ENCODE measurements around the gene OR5B12.
"Not testable (repeated sequence)": the region's sequence is repeated elsewhere in the genome, so short reads cannot be mapped to it uniquely, and the experiment has no call there.

The OR5B12 gene

DNA sequence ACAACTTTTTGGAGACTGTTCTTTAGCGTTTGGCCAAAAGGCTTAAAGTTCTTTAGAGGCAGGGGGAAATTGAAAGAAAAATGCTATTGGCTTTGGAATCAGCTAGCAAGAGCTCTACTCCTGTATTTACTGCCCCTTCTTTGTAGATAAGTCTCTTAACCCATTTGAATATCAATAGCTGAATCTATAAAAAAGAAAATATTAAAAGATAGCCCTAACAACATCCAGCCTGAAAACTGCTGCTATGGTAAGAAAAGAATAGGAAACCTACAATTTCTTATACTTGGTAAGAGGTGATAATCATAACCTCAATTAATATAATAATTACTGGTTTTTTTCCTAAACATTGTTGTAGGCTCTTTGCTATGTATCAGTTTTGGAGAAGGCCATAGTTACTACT lies at the start of gene OR5B12:
Gene OR5B12, minus strand, starts transcription at position 101 of the 400 bp plus-strand sequence. CDS start 2,085 bp downstream, outside the sequence.
- no peak for DNase-seq

GRCh38 chr11:58490827-58491226 lies 48.8 kb upstream of the OR5B12 start:
- no peak for DNase-seq

- no peak for DNase-seq
Measured at GRCh38 chr11:58487170-58487569, 45.1 kb upstream of the OR5B12 start.

DNA sequence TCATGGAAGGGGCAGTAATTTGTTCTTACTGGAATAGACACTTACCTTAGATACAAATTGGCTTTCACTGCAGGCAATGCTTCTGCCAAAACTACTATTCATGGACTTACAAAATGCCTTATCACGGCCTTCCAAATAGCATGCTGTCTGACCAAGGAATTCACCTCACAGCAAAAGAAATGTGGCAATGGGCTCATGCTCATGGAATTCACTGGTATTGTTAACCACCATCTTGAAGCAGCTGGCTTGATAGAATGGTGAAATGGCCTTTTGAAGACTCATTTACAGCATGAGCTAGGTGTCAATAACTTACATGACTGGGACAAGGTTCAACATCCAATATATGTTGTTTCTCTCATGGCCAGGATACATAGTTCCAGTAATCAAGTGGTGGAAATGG lies 43.9 kb upstream of the OR5B12 start:
- no peak for DNase-seq

DNA sequence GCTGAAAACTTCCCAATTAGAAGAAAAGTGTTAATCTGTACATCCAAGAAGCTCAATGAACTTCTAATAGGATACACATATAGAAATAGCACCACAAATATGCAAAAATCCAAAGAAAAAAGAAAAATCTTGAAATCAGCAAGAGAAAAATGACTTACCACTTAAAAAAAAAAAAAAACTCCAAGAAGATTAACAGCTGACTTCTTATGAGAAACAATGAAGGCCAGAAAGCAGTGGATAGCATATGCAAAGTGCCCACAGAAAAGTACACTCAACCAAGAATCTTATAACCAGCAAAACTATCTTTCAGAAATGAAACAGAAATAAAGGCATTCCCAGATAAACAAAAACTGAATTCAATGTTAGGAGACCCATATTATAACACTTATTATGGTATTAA lies 29.9 kb upstream of the OR5B12 start:
- DNase-seq: no peak

GRCh38 chr11:58466293-58466692 lies 24.3 kb upstream of the OR5B12 start:
- no peak for DNase-seq

DNA sequence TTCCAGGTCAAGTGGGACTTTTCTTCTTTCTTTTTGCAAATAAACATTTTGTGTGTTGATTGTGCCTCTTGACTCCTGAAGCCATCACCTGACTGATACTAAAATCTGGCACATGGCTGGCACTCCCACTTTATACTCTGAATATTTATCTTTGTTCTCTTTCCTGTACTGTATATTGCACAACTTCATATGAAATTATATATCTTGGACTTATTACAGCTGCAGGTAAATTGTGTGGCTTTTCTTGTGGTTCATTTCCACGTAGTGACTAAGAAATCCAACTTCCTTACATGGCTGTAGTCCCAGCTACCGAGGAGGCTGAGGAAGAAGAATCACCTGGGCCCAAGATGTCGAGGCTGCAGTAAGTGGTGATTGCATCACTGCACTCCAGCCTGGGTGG lies 23.7 kb upstream of the OR5B12 start:
- DNase-seq: no peak

DNA sequence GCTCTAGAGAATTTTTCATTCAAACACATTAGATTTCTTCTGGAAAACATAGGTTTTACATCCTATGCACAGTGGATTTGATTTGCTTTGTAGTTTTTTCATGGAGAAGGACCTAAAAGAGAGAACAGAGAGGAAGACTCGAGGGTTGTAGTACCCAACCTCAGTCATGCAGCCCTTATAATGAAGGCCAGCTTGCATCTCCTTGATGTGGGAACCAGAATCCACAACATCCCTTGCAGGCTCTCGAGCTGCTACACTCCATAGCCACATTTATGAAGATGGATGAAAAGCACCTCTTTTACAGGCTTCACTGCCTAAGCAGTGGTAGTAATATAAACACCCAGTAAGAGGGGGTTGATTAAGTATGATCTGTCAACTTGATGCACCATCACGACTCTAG lies 9.5 kb upstream of the OR5B12 start:
- DNase-seq: no peak

- no peak for DNase-seq
Measured at GRCh38 chr11:58446294-58446693, 4.3 kb upstream of the OR5B12 start.

GRCh38 chr11:58444300-58444699 lies 2.3 kb upstream of the OR5B12 start:
- no peak for DNase-seq

DNA sequence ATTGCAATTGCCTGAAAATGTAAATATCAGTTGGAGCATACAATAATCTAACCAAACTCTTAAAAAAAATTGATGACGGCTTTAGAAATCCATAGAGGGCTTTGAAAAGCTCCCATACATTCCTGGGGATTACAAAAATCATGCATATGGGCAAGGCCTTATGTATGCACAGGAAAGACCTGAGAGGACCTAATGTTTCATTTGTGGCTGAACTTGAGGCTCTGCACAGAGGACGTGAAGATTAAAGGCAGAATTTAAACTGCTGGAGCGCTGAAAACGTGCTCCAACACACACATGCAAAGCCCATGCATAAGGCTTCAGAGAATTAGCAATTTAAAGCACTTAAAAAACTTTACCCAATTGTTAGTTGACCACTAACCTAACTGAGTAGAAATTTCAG lies 3.5 kb downstream of the OR5B12 start:
- no peak for DNase-seq

DNA sequence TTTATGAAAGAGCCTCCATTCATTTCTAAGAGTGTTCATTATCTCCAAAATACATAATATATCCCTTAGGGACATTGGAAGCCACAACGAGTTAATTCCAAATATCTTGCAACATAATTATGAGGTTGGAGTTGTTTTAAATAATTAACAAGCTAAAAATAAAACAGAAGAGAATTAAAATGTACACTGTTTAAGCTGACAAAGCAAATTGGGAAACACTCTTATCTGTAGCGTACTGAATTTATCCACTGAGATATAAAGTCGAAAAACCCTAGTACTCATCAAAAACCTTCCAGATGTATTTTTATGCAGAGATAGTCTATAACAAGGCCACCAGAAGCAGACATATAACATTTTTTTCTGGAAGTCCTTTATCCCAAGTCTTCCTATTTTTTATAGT lies 7.8 kb downstream of the OR5B12 start:
- no peak for DNase-seq

- no peak for DNase-seq
Measured at GRCh38 chr11:58433638-58434203, 8.3 kb downstream of the OR5B12 start.

DNA sequence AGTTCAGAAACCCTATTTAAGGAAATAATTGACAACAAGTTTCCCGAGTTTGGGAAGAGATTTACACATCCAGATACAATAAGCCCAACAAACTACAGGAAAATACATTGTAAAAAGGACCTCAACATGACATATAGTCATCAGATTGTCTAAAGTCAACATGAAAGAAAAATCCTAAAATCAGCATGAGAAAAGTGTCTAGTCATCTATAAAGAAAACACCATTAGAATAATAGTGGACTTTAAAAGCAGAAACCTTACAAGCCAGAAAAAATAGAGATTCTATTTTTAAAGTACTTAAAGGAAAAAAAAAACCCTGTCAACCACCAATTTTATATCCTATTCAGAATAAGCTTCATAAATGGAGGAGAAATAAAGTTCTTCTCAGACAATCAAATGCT lies 12.8 kb downstream of the OR5B12 start:
- DNase-seq: no peak

GRCh38 chr11:58428021-58428420 lies 14.0 kb downstream of the OR5B12 start, which contains the start of gene OR5B2:
Gene OR5B2, minus strand, starts transcription at chr11:58428121. Its CDS starts 4,860 bp downstream, at chr11:58423261.
- DNase-seq: no peak

GRCh38 chr11:58406774-58407173 lies 35.3 kb downstream of the OR5B12 start, which contains the start of gene OR5B3:
Gene OR5B3, minus strand, starts transcription at chr11:58406874. Its CDS starts 3,465 bp downstream, at chr11:58403409.
- no peak for DNase-seq

- not testable (repeated sequence) for DNase-seq
Measured at GRCh38 chr11:58399622-58400021, 42.4 kb downstream of the OR5B12 start.

- no peak for DNase-seq
Measured at GRCh38 chr11:58395581-58395980, 46.5 kb downstream of the OR5B12 start.

DNA sequence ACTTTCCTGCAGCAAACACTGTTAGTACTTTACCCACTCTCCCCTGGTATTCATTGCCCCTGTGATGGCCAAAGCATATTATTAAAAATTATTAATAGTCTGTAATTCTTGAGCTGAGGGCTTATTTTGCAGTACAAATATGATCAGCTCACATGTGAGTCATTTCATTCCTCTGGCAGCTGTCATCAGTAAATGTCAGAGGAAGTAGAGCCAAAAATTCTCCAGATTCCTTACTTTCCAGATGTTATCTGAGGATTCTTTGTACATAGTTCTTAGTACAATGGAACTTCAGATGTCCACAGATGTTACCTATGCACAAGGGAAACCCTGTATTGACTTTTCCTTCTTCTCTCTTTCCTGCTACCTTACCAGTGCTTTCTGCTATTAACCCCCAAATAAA lies 47.8 kb downstream of the OR5B12 start:
- no peak for DNase-seq

DNA sequence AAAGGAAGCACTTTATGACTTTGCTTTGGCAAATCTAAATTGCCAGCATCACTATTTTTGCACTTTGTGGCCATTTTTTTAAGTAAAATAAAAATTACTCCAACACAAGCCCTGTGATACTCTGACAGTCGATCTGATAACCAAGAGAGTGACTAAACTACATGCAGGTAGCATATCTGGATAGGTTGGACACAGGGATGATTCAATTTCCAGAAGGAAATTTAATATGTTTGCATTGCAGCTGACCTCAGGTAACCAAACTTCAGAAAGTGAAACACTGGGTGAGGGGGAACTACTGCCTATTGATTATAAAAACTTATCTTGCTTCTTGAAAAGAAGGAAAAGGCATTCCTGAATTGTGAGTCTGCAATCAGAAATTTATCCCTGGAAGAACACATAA lies 49.3 kb downstream of the OR5B12 start:
- no peak for DNase-seq

DNA sequence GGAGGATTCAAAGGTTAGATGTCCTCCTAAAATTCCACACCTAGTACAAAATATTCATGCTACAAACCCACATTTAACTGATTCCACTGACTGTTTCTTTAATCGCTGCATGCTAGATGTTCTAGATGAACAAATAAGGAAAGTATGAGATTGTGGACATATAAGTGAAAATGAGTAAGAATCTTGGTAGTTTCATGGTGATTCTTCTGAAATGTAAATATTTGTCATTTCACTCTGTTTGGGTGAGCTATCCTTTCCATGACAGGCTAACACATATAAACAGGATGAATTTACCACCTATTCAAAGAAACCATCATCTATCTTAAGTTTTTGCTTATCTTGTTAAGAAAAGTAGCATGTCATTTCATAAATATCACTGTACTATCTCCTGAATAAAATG lies 50.2 kb downstream of the OR5B12 start:
- DNase-seq: no peak

DNA sequence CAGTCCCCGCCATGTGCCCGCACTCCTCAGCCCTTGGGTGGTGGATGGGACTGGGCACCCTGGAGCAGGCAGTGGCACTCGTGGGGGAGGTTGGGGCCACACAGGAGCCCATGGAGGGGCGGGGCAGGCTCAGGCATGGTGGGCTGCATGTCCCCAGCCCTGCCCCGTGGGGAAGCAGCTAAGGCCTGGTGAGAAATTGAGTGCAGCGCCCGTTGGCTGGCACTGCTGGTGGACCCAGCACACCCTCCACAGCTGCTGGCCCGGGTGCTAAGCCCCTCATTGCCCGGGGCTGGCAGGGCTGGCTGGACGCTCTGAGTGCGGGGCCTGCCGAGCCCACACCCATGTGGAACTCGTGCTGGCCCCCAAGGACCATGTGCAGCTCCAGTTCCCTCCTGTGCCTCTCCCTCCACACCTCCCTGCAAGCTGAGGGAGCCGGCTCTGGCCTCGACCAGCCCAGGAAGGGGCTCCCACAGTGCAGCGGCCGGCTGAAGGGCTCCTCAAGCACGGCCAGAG lies 51.4 kb downstream of the OR5B12 start:
- no peak for DNase-seq

Data from activated CD4-positive, alpha-beta T cell treated with anti-CD3 and anti-CD28 coated beads for 1 hour (primary cell).